Activated CD4-positive, alpha-beta memory T cell treated with anti-CD3 and anti-CD28 coated beads, Interleukin-2, amount 10 ng/mL, durations not matched to agents 7 days and 5 days (primary cell): ENCODE data around the gene ATP8B1. TPM values are rescaled to one million over a fixed set of nuclear protein-coding genes. Genes with fewer than 3 reads are reported as not detected.

Experiments
- CTCF ChIA-PET: fragments of 350-600 bp; sonication (Branson Sonifier 250); formaldehyde crosslinking; loops from one replicate; lab custom pipeline; 2021; ENCODE audit warnings: antibody characterized with exemption, inconsistent platforms; lab: Charles Lee
- POLR2A ChIA-PET: fragments of 350-600 bp; sonication (Branson Sonifier 250); formaldehyde crosslinking; loops from one replicate; lab custom pipeline; 2021; ENCODE audit warnings: antibody characterized with exemption; lab: Charles Lee
- DNase-seq: peaks from one replicate; pipeline ENCODE4 v3.0.0-alpha.2; 2020
- H3K27ac Mint-ChIP-seq: one replicate; pipeline ENCODE4 v1.8.0; 2021; ENCODE audit warnings: mild to moderate bottlenecking, mixed read lengths
- H3K27me3 Mint-ChIP-seq: one replicate; pipeline ENCODE4 v1.8.0; 2021; ENCODE audit warnings: mixed read lengths
- H3K36me3 Mint-ChIP-seq: one replicate; pipeline ENCODE4 v1.8.0; 2021; ENCODE audit warnings: low read depth, mixed read lengths
- H3K4me1 Mint-ChIP-seq: one replicate; pipeline ENCODE4 v1.8.0; 2021; ENCODE audit warnings: mixed read lengths
- H3K4me3 Mint-ChIP-seq: one replicate; pipeline ENCODE4 v1.8.0; 2021; ENCODE audit warnings: mild to moderate bottlenecking, mixed read lengths
- H3K9me3 Mint-ChIP-seq: one replicate; pipeline ENCODE4 v1.8.0; 2021; ENCODE audit warnings: mixed read lengths
- total RNA-seq, 2 experiments: library from RNA; stranded (reverse); gene quantifications; one replicate each; pipeline ENCODE4 v1.2.3, GENCODE V29; 2021

ATP8B1 gene
- total RNA-seq, 2 experiments from 2014 or later, result not detected

- ChIA-PET POLR2A (no interaction called here), CTCF (no interaction called here)
- no peaks in the 10 kb centered on the region for H3K4me1 Mint-ChIP-seq
- DNase-seq, result no peak
- no peak overlapping the region for H3K4me3 Mint-ChIP-seq
- no peak overlapping the region for H3K27ac Mint-ChIP-seq
- peaks cover 8% of the 10 kb centered on the region for H3K36me3 Mint-ChIP-seq
- peaks cover 9% of the 10 kb centered on the region for H3K9me3 Mint-ChIP-seq
- H3K27me3 Mint-ChIP-seq, result peaks cover 17% of the 10 kb centered on the region
Measured at GRCh38 chr18:57812126-57812477, 9.0 kb upstream of the ATP8B1 start.

GRCh38 chr18:57811477-57812125, 8.5 kb upstream of the ATP8B1 start:
- Mint-ChIP-seq H3K36me3 (peaks cover 8% of the 10 kb centered on the region), H3K4me3 (no peak overlapping the region), H3K27ac (no peak overlapping the region), H3K27me3 (peaks cover 20% of the 10 kb centered on the region), H3K4me1 (no peaks in the 10 kb centered on the region), H3K9me3 (peaks cover 9% of the 10 kb centered on the region)
- ChIA-PET POLR2A (no interaction called here), CTCF (no interaction called here)
- no peak for DNase-seq

- CTCF ChIA-PET, result no interaction called here
- H3K4me1 Mint-ChIP-seq, result no peaks in the 10 kb centered on the region
Measured at GRCh38 chr18:57809190-57809589, 6.1 kb upstream of the ATP8B1 start.

GRCh38 chr18:57807336-57808117, 4.4 kb upstream of the ATP8B1 start:
- CTCF ChIA-PET, result no interaction called here
- POLR2A ChIA-PET, result no interaction called here

More at GRCh38 chr18:57809190-57809589, 6.1 kb upstream of the ATP8B1 start:
- no peak overlapping the region for H3K27ac Mint-ChIP-seq
- POLR2A ChIA-PET, result no interaction called here
- H3K27me3 Mint-ChIP-seq, result peaks cover 27% of the 10 kb centered on the region
- H3K4me3 Mint-ChIP-seq, result no peak overlapping the region
- H3K9me3 Mint-ChIP-seq, result peaks cover 9% of the 10 kb centered on the region
- H3K36me3 Mint-ChIP-seq, result peaks cover 7% of the 10 kb centered on the region
- DNase-seq, result no peak

GRCh38 chr18:57806978-57807285, 3.8 kb upstream of the ATP8B1 start:
- Mint-ChIP-seq H3K4me1 (peaks cover 3% of the 10 kb centered on the region), H3K36me3 (no peaks in the 10 kb centered on the region), H3K4me3 (no peak overlapping the region), H3K27ac (no peak overlapping the region), H3K27me3 (peaks cover 33% of the 10 kb centered on the region), H3K9me3 (peaks cover 5% of the 10 kb centered on the region)
- CTCF ChIA-PET, result no interaction called here
- POLR2A ChIA-PET, result no interaction called here
- DNase-seq, result no peak

More at GRCh38 chr18:57807336-57808117, 4.4 kb upstream of the ATP8B1 start:
- H3K4me1 Mint-ChIP-seq, result no peaks in the 10 kb centered on the region
- no peak for DNase-seq
- no peak overlapping the region for H3K27ac Mint-ChIP-seq
- H3K9me3 Mint-ChIP-seq, result peaks cover 5% of the 10 kb centered on the region
- H3K36me3 Mint-ChIP-seq, result no peaks in the 10 kb centered on the region
- H3K27me3 Mint-ChIP-seq, result peaks cover 27% of the 10 kb centered on the region
- H3K4me3 Mint-ChIP-seq, result no peak overlapping the region

GRCh38 chr18:57806201-57806977, 3.3 kb upstream of the ATP8B1 start:
- H3K36me3 Mint-ChIP-seq, result no peaks in the 10 kb centered on the region
- no peak for DNase-seq
- H3K27ac Mint-ChIP-seq, result no peak overlapping the region
- ChIA-PET POLR2A (no interaction called here), CTCF (no interaction called here)
- H3K4me3 Mint-ChIP-seq, result no peak overlapping the region
- H3K4me1 Mint-ChIP-seq, result peaks cover 9% of the 10 kb centered on the region
- peaks cover 38% of the 10 kb centered on the region for H3K27me3 Mint-ChIP-seq
- peaks cover 3% of the 10 kb centered on the region for H3K9me3 Mint-ChIP-seq

- Mint-ChIP-seq H3K4me3 (no peak overlapping the region), H3K27ac (no peak overlapping the region), H3K36me3 (no peaks in the 10 kb centered on the region), H3K9me3 (no peaks in the 10 kb centered on the region), H3K27me3 (peaks cover 47% of the 10 kb centered on the region), H3K4me1 (peaks cover 10% of the 10 kb centered on the region)
- POLR2A ChIA-PET, result no interaction called here
- CTCF ChIA-PET, result no interaction called here
- DNase-seq, result no peak
Measured at GRCh38 chr18:57805117-57805516, 2.0 kb upstream of the ATP8B1 start.

DNA sequence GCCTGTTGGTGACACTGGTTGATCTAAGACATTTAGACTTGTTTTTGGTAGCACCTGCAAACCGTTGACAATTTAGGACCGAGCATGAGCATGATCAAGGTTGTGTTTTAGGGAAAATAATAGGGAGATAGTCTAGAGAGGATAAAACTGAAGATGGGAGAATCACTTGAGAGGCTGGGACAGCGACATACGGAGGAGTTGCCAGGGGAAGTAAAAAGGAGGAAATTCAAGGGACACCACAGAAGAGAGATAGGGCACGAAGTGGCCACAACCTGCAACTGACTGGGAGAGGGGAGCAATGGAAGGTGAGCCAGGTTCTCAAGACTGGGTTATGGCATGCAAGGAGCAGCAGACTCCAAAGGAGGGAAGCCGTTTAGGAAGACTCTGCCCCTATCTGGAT, 1.4 kb upstream of the ATP8B1 start:
- Mint-ChIP-seq H3K27ac (no peak overlapping the region), H3K27me3 (peaks cover 52% of the 10 kb centered on the region), H3K9me3 (no peaks in the 10 kb centered on the region)

DNA sequence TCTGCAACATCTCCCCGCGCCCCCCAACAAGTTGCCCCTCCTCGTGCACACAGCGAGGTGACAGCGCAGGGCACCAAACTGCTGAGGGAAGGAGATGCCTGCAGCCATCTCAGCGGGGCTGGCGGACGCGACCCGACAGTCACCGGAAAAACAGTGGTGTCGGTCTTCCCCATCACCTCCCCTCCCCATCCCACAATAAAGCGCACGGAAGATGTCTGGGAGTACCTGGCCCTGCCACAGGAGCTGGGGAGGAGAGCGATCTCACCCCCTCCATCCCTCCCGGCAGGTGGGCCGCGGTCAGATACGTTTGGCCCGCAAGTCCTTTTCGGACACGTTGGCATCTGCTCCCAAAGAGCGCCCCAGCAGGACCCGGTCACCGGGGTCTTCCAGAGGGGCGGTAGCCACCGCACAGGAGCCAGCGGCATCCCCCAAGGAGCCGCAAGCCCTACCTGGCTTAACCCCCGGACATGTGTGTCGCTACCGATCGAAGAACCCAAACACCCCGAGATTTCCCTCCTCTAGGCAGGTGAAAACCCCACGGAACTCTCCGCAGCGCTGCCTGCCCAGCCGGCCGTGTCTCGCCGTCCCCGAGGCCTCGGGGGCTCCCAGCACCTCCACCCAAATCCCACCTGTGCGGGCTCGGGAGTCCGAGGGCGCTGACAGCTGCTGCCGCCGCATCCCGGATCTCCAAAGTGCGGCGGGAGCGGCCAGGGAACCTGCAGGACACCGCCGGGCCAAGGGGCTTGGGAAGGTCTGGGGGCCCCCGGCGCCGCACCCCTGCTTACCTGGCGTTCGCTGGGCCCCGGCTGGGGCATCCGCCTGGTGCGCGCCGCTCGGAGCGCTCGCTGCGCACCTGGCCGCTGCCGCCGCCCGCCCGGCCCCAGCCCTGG, 657 bp downstream of the ATP8B1 start:
- Mint-ChIP-seq H3K4me3 (peak overlapping the region; percentile 47), H3K4me1 (peaks cover 10% of the 10 kb centered on the region), H3K27ac (no peak overlapping the region), H3K9me3 (no peaks in the 10 kb centered on the region), H3K36me3 (no peaks in the 10 kb centered on the region), H3K27me3 (peaks cover 48% of the 10 kb centered on the region)
- POLR2A ChIA-PET, result no interaction called here
- no peak for DNase-seq
- CTCF ChIA-PET, result no interaction called here

More for the DNA sequence above, 1.4 kb upstream of the ATP8B1 start:
- no peak overlapping the region for H3K4me3 Mint-ChIP-seq
- peaks cover 10% of the 10 kb centered on the region for H3K4me1 Mint-ChIP-seq
- POLR2A ChIA-PET, result no interaction called here
- no peaks in the 10 kb centered on the region for H3K36me3 Mint-ChIP-seq
- CTCF ChIA-PET, result no interaction called here
- DNase-seq, result no peak

DNA sequence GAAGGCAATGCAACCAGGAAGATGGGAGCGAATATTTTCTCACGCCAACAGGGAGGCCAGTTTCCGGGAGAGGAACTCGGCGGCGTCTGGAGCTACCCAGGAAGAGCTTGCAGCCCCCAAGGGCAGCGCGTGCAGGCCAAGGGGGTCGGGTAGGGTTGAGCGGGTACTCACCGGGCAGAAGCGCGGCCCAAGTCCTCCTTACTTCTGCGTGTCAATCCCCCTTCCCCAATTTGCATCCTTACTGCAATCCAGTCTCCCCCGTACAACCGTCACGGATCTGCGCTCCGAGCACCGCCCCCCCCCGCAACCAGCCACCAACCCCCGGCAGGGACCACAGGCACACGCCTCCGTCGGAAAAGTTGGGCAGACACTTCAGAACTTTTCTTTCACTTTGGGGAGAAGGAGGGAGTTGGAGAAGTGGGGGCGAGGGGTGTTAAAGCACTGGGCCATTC, 1.3 kb downstream of the ATP8B1 start:
- H3K4me1 Mint-ChIP-seq, result peaks cover 10% of the 10 kb centered on the region
- DNase-seq, result no peak
- no peaks in the 10 kb centered on the region for H3K9me3 Mint-ChIP-seq
- ChIA-PET POLR2A (no interaction called here), CTCF (no interaction called here)
- no peak overlapping the region for H3K27ac Mint-ChIP-seq
- peak overlapping the region; percentile 47 for H3K4me3 Mint-ChIP-seq
- H3K36me3 Mint-ChIP-seq, result no peaks in the 10 kb centered on the region
- peaks cover 48% of the 10 kb centered on the region for H3K27me3 Mint-ChIP-seq

DNA sequence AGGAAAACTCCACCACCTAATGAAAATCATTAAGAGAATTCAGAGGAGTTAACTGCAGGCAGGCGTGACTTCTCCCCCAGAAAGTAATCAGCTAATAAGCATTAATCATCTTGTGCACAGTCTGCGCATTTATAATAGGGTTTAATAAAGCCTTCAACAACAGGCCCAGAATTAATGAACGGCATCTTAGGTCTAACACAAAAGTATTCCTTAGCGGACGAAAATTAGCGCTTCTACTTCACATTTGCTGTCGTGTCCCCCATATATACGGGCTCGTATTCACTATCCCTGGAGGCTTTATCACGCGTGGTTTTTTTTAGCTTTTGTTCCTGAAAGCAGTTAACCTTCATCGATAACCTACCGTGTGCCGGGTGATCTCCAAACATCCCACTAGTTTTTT, 1.8 kb downstream of the ATP8B1 start:
- peaks cover 47% of the 10 kb centered on the region for H3K27me3 Mint-ChIP-seq
- POLR2A ChIA-PET, result no interaction called here
- H3K9me3 Mint-ChIP-seq, result no peaks in the 10 kb centered on the region
- peak overlapping the region; percentile 47 for H3K4me3 Mint-ChIP-seq
- CTCF ChIA-PET, result no interaction called here
- H3K36me3 Mint-ChIP-seq, result no peaks in the 10 kb centered on the region
- H3K4me1 Mint-ChIP-seq, result peaks cover 10% of the 10 kb centered on the region
- no peak overlapping the region for H3K27ac Mint-ChIP-seq
- DNase-seq, result no peak

DNA sequence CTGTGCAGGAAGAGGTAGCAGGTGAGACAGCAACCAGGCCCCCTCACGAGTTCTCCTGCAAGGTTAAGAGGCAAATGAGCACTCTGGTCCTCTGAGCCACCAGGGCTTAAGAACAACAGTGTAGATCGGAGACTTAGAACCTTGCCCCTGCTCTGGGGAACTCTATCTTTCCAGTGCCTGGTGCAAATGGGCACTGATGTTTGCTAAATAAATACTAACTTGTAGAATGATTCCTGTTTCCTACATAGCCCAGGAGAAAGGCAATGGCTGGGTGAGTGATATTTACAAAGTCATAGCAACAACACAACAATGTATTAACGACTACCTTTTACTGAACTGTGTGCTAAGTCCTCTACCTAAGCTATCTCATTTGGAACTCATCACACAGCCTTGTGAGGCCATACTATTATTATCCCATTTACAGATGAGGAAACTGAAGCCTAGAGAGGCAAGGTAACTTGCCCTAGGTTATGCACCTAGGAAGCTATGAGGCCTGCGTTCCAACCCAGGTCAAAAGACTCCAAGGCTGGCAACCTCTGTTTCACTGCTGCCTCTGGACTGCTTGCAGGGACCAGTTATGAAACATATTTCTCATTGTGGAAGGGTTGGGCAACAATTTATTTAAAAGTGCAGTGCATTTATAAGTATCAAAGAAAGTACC, 4.3 kb downstream of the ATP8B1 start:
- H3K27me3 Mint-ChIP-seq, result peaks cover 34% of the 10 kb centered on the region
- H3K36me3 Mint-ChIP-seq, result no peaks in the 10 kb centered on the region
- peaks cover 10% of the 10 kb centered on the region for H3K4me1 Mint-ChIP-seq
- no peak for DNase-seq
- no peak overlapping the region for H3K4me3 Mint-ChIP-seq
- POLR2A ChIA-PET, result no interaction called here
- no peaks in the 10 kb centered on the region for H3K9me3 Mint-ChIP-seq
- CTCF ChIA-PET, result no interaction called here
- no peak overlapping the region for H3K27ac Mint-ChIP-seq
